A172 (cell line): ENCODE results near the gene LAMA3. TPM values are rescaled to one million over a fixed set of nuclear protein-coding genes. Genes with fewer than 3 reads are reported as not detected.

ENCODE experiments used
- DNase-seq: peaks from one replicate; pipeline ENCODE4 v3.0.0-alpha.2; 2015; ENCODE audit warnings: low spot score
- total RNA-seq: library from RNA; depleted of rRNA; stranded (reverse); fragments of >200 nt; shearing (Covaris generic); gene quantifications from 2 replicates; pipeline ENCODE4 v1.2.3, GENCODE V29; 2014

LAMA3 gene
- total RNA-seq, 1 experiment from 2014 or later, result 2.7 TPM

DNA sequence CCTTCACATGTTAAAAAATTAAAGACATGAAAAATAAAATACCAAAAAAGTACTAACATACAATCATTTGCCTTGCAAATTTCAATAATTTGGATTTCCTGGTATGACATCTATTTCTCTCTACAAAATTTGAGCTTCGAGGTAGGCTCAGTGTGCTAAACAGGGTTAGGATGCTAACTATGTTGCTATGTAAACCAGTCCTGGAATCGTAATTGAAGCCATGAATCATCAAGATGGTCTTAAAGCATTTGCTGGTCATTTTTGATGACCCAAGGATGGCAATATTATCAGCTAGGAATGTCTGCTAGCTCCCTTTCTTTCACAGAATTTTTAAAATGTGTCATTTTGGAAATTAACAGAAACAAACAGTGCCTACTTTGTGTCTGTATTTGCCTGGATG, 217.4 kb downstream of the LAMA3 start:
- no peak for DNase-seq

GRCh38 chr18:23908827-23909226, 219.6 kb downstream of the LAMA3 start:
- DNase-seq, result no peak

- no peak for DNase-seq
These were observed 220.8 kb downstream of the LAMA3 start for GRCh38 chr18:23910032-23910431.

DNA sequence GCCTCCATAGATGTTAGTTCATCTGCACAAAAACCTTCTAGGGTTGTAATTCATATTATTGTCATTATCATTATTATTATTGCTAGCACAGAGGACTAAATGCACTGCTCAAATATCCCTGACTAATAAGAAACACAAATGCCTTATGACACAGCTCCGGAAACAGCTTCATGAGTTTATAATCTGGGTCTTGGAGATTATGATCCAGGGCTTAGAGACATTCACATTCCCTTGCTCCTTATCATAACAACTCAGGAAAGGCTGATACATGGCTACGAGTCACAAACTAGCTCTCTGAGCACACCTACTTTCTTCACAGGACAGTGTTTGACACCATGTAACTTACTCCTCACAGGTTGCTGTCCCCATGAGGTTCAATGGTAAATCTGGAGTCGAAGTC, 223.1 kb downstream of the LAMA3 start:
- no peak for DNase-seq

- no peak for DNase-seq
These were observed 227.1 kb downstream of the LAMA3 start for GRCh38 chr18:23916338-23916737.

GRCh38 chr18:23918395-23919032, 229.3 kb downstream of the LAMA3 start:
- peak; percentile 67 for DNase-seq

GRCh38 chr18:23920054-23920453, 230.8 kb downstream of the LAMA3 start:
- DNase-seq, result no peak

- no peak for DNase-seq
These were observed 232.5 kb downstream of the LAMA3 start for GRCh38 chr18:23921716-23922285.

DNA sequence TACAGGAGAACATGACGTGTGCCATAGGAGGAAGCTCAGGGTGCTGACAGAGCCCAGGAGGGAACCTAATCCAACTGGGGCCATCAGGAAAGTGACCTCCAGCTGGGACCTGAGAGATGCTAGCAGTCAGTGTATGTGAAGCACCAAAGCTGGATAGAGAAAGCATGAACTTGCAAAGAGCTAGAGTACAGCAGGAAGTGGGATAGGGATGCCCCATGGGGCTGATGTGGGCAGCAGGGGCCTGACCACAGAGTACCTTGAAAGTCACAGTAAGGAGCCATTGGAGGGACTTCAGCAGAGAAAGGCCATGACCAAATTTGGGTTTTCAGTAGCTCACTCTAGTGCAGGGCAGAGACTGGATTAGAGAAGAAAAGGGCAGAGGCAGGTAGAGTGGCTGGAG, 233.7 kb downstream of the LAMA3 start:
- DNase-seq, result no peak

DNA sequence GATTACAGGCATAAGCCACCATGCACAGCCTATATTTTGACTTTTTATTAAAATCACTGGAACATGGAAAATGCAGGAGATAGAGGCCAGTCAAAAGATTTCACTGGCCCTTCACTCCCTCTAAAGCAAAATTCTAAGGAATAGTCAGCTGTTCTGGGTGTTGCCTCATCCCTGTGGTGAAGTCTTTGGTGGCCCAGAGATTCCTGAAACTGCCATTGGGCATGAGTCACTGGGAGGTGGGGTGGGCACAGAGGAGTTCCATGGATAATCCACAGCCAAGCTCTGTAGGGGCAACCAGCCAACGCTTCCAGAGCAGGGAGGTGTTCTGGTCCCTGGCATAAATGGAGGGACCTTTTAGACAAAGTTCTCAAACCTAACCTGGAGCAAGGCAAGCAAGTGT, 235.6 kb downstream of the LAMA3 start:
- peak; percentile 82 for DNase-seq

DNA sequence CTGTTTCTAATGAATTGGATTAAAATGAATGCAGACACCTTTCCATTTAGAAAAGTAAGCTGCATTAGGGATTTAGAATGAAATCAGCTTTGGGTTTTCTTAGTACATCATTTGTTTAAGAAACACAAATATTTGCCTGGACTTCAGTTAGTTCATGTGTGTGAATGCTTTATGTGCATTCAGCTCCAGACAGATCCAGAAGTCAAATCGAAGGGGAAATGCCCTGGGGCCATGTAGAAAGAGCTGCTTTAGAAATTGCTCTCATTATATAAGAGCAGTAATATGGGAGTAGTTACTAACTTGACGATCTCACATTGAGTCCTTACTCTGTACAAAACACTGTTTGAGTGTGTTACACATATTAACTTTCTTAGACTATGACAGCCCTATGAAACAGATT, 237.3 kb downstream of the LAMA3 start:
- DNase-seq, result no peak

GRCh38 chr18:23927821-23928746, 238.8 kb downstream of the LAMA3 start:
- DNase-seq, result no peak

- DNase-seq, result no peak
These were observed 240.2 kb downstream of the LAMA3 start for GRCh38 chr18:23929362-23929930.

DNA sequence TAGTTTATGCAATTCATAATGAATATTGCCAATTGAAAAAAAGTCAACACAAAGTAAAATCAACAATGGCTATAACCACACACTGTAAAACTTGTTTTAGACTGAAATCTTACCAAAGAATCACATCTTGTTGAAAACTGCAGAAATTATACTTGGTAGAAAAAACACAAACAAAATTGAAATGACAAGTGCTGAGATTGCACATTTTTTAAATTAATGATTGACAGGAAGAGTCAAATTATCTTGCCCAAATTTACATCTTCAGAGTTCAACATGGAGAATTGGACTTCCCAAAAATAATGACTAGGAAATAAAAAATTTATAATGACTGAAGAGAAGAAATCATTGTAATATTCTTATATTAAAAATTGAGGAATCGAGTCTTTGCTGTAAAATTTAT, 240.7 kb downstream of the LAMA3 start:
- no peak for DNase-seq

- no peak for DNase-seq
These were observed 243.3 kb downstream of the LAMA3 start for GRCh38 chr18:23932385-23933067.

DNA sequence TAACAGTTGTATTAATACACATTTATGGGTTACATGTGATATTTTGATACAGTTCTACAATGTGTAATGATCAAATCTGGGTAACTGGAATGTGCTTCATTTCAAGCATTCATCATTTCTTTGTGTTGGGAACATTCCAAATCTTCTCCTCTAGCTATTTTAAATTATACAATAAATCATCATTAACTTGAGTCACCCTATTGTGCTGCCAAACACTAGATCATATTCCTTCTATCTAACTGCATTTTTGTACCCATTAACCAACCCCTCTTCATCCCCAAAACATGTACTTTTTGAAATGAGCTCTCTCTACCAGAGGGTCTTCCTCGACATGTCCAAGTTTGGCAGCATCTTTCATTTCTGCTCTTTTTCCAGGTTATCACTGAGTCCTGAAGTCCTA, 244.2 kb downstream of the LAMA3 start:
- DNase-seq, result no peak

GRCh38 chr18:23934252-23934651, 245.0 kb downstream of the LAMA3 start:
- no peak for DNase-seq

DNA sequence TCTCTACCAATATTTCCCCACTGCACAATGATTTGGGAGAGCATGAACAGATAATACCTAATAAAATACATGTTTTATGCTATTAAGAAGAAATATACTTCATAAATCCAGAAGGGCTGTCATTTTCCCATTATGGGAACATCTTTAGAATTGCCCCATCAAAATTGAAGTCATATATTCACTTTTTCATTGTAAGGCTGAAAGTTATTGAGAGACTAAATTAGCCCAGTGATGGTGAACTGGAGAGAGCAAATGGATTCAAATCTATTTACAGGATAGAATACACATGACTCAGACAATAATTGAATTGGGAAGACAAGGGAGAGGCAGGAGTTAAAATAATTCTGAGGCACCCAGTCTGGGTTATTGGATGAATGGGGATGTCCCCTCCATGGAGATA, 245.6 kb downstream of the LAMA3 start:
- no peak for DNase-seq

GRCh38 chr18:23935804-23936203, 246.6 kb downstream of the LAMA3 start:
- no peak for DNase-seq

GRCh38 chr18:23936381-23936958, 247.2 kb downstream of the LAMA3 start:
- DNase-seq, result peak; percentile 23

DNA sequence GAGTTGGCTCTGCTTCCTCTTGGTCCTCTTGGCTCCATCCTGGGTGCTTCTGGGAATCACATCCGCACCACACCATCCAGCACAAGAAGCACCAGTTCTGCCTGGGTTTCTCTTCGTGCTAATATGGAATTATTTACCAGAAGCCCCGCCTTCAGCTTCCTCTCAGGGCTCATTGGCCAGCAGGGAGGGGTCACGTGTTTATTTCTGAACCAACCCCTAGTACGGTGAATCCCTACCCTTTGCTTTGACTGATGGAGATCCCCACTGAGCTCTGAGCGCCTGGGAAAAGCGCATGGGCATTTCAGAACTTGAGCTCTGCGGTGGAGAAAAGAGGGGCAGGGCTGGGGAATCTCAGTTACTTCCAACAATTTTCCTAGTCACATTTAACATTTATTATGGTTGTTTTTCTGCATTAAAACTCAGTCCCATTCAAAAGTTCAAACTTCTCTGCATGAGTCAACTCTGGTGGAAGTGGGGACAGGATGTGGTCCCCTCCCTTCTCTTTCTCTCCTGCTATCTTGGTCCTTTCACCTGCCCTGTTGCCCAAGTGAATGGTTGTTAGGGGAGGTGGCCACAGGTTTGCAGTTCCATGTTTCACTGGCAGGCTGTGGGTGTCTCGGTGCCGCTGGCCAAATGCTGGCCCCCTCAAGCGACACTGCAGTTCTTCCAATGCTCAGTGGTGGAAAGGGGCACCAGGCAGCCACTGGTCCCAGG, 248.9 kb downstream of the LAMA3 start:
- DNase-seq, result peak; percentile 10
